GM23338 (cell line): ENCODE results near the gene ZNF184.

Experiments
- CREB1 ChIP-seq: fragments of 250-450 bp; sonication (Bioruptor Pico); IDR thresholded peaks from 2 replicates; pipeline ENCODE4 v1.5.0; 2020; ENCODE audit warnings: low read depth, mild to moderate bottlenecking, moderate library complexity
- EZH2 ChIP-seq: fragments of 200-600 bp; sonication (generic); IDR thresholded peaks from one replicate; pipeline ENCODE4 v1.8.0; 2017; ENCODE audit warnings: antibody characterized with exemption, mild to moderate bottlenecking, low read depth; ENCODE audit not compliant: unreplicated experiment
- EZH2phosphoT487 ChIP-seq: fragments of 200-600 bp; sonication (generic); IDR thresholded peaks from one replicate; pipeline ENCODE4 v1.8.1; 2018; ENCODE audit warnings: antibody characterized with exemption; ENCODE audit not compliant: unreplicated experiment
- JUNB ChIP-seq: IDR thresholded peaks from one replicate; pipeline ENCODE4 v1.6.1; 2016; ENCODE audit warnings: antibody characterized with exemption; ENCODE audit not compliant: unreplicated experiment
- POLR2AphosphoS5 ChIP-seq: IDR thresholded peaks from 2 replicates; pipeline ENCODE4 v1.6.1; 2016; ENCODE audit warnings: antibody characterized with exemption, low read depth
- TF ChIP-seq, protein P1 (sequence below), 2 experiments: fragments of 200-600 bp in 1 of 2; sonication (generic) in 1 of 2; conservative IDR thresholded peaks; 2 replicates each; pipeline versions ENCODE4 v1.5.1 to v1.6.1; 2016 to 2017; ENCODE audit warnings: antibody characterized with exemption in 2 of 2, low read depth in 2 of 2, mild to moderate bottlenecking in 2 of 2, moderate library complexity in 1 of 2
- TF ChIP-seq, protein P2 (sequence below): IDR thresholded peaks from 2 replicates; pipeline ENCODE4 v1.6.1; 2016; ENCODE audit warnings: antibody characterized with exemption
- TF ChIP-seq, protein P3 (sequence below): fragments of 250-450 bp; sonication (Bioruptor Pico); IDR thresholded peaks from 2 replicates; pipeline ENCODE4 v1.5.0; 2020; ENCODE audit warnings: mild to moderate bottlenecking, moderate library complexity

DNA sequence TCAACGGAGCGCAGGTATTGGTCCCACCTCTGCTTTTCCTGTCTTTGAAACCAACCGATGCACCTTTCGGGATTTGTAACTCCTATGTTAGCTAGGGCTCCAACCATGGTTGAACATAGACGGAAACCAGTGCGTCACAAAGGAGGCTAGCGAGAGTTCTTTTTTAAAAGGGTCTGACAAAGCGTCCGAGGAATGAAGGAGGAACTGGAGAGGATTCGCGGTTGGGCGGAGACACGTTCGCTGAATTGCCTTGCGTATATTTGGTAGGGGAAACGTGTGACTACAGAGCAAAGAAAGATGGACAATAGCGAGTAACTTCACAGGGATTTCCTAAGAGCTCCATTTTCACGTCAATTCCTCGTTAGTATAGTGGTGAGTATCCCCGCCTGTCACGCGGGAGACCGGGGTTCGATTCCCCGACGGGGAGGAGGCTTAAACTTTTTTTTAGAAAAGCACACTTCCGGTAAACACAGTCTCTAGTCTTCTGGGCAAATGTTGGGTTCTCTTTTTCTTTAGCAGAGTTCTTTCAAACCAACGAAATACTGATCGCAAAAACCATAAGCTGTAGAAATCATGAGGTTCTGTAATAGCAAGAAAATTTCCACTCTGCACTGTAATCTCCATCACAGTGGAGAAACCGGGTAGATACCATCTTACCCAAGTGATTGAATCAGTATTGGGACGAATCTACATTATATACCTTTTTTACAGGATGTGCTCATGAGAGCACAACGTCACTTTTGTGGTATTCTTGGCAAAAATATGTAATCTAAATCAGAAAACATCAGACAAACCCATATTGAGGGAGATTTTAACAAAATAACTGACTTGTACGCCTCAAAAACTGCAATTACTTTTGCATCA is 6.6 kb upstream of the ZNF184 start:
- TF ChIP-seq, protein P1, sequence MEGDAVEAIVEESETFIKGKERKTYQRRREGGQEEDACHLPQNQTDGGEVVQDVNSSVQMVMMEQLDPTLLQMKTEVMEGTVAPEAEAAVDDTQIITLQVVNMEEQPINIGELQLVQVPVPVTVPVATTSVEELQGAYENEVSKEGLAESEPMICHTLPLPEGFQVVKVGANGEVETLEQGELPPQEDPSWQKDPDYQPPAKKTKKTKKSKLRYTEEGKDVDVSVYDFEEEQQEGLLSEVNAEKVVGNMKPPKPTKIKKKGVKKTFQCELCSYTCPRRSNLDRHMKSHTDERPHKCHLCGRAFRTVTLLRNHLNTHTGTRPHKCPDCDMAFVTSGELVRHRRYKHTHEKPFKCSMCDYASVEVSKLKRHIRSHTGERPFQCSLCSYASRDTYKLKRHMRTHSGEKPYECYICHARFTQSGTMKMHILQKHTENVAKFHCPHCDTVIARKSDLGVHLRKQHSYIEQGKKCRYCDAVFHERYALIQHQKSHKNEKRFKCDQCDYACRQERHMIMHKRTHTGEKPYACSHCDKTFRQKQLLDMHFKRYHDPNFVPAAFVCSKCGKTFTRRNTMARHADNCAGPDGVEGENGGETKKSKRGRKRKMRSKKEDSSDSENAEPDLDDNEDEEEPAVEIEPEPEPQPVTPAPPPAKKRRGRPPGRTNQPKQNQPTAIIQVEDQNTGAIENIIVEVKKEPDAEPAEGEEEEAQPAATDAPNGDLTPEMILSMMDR (conservative IDR thresholded peaks at IDR 0.05; ENCODE audit: low read depth in 2 of 2), result no peak
- TF ChIP-seq JUNB (no peak), POLR2AphosphoS5 (no peak), EZH2phosphoT487 (no peak), EZH2 (no peak), CREB1 (peak; percentile 75)
- TF ChIP-seq, protein P2, sequence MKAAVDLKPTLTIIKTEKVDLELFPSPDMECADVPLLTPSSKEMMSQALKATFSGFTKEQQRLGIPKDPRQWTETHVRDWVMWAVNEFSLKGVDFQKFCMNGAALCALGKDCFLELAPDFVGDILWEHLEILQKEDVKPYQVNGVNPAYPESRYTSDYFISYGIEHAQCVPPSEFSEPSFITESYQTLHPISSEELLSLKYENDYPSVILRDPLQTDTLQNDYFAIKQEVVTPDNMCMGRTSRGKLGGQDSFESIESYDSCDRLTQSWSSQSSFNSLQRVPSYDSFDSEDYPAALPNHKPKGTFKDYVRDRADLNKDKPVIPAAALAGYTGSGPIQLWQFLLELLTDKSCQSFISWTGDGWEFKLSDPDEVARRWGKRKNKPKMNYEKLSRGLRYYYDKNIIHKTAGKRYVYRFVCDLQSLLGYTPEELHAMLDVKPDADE, result peak; percentile 16; the same call in 1 of the 2 replicates
- TF ChIP-seq, protein P3, sequence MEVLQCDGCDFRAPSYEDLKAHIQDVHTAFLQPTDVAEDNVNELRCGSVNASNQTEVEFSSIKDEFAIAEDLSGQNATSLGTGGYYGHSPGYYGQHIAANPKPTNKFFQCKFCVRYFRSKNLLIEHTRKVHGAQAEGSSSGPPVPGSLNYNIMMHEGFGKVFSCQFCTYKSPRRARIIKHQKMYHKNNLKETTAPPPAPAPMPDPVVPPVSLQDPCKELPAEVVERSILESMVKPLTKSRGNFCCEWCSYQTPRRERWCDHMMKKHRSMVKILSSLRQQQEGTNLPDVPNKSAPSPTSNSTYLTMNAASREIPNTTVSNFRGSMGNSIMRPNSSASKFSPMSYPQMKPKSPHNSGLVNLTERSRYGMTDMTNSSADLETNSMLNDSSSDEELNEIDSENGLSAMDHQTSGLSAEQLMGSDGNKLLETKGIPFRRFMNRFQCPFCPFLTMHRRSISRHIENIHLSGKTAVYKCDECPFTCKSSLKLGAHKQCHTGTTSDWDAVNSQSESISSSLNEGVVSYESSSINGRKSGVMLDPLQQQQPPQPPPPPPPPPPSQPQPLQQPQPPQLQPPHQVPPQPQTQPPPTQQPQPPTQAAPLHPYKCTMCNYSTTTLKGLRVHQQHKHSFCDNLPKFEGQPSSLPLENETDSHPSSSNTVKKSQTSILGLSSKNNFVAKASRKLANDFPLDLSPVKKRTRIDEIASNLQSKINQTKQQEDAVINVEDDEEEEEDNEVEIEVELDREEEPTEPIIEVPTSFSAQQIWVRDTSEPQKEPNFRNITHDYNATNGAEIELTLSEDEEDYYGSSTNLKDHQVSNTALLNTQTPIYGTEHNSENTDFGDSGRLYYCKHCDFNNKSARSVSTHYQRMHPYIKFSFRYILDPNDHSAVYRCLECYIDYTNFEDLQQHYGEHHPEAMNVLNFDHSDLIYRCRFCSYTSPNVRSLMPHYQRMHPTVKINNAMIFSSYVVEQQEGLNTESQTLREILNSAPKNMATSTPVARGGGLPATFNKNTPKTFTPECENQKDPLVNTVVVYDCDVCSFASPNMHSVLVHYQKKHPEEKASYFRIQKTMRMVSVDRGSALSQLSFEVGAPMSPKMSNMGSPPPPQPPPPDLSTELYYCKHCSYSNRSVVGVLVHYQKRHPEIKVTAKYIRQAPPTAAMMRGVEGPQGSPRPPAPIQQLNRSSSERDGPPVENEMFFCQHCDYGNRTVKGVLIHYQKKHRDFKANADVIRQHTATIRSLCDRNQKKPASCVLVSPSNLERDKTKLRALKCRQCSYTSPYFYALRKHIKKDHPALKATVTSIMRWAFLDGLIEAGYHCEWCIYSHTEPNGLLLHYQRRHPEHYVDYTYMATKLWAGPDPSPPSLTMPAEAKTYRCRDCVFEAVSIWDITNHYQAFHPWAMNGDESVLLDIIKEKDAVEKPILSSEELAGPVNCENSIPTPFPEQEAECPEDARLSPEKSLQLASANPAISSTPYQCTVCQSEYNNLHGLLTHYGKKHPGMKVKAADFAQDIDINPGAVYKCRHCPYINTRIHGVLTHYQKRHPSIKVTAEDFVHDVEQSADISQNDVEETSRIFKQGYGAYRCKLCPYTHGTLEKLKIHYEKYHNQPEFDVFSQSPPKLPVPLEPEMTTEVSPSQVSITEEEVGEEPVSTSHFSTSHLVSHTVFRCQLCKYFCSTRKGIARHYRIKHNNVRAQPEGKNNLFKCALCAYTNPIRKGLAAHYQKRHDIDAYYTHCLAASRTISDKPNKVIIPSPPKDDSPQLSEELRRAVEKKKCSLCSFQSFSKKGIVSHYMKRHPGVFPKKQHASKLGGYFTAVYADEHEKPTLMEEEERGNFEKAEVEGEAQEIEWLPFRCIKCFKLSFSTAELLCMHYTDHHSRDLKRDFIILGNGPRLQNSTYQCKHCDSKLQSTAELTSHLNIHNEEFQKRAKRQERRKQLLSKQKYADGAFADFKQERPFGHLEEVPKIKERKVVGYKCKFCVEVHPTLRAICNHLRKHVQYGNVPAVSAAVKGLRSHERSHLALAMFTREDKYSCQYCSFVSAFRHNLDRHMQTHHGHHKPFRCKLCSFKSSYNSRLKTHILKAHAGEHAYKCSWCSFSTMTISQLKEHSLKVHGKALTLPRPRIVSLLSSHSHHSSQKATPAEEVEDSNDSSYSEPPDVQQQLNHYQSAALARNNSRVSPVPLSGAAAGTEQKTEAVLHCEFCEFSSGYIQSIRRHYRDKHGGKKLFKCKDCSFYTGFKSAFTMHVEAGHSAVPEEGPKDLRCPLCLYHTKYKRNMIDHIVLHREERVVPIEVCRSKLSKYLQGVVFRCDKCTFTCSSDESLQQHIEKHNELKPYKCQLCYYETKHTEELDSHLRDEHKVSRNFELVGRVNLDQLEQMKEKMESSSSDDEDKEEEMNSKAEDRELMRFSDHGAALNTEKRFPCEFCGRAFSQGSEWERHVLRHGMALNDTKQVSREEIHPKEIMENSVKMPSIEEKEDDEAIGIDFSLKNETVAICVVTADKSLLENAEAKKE, result no peak
